T-helper 17 cell (primary cell): ENCODE measurements around the gene NWD2. TPM values are rescaled to one million over a fixed set of nuclear protein-coding genes. Genes with fewer than 3 reads are reported as not detected.
A peak's percentile ranks its signal among the peaks of the same experiment; 100 is the strongest.

Experiments
- ATAC-seq: fragments of 150-1000 bp; cut with Tn5 transposase; 2 replicates; pipeline ENCODE4 v1.10.0; 2021; ENCODE audit warnings: mild to moderate bottlenecking, moderate library complexity
- DNase-seq, 3 donors: peaks; one replicate each; pipeline versions ENCODE4 v3.0.0 to v3.0.0-alpha.2; 2020 to 2021
- H3K9me3 ChIP-seq: one replicate; pipeline ENCODE4 v1.7.0; 2013; ENCODE audit warnings: low read length, mild to moderate bottlenecking; ENCODE audit not compliant: control insufficient read depth, poor library complexity, severe bottlenecking
- H3K27ac Mint-ChIP-seq: one replicate; pipeline ENCODE4 v1.8.0; 2022; ENCODE audit warnings: mild to moderate bottlenecking, moderate library complexity, mixed read lengths
- H3K27me3 Mint-ChIP-seq: one replicate; pipeline ENCODE4 v1.8.0; 2022; ENCODE audit warnings: mixed read lengths
- H3K36me3 Mint-ChIP-seq: one replicate; pipeline ENCODE4 v1.8.0; 2022; ENCODE audit warnings: low read depth, mixed read lengths
- H3K4me1 Mint-ChIP-seq: one replicate; pipeline ENCODE4 v1.8.0; 2022; ENCODE audit warnings: mild to moderate bottlenecking, mixed read lengths
- H3K4me3 Mint-ChIP-seq: one replicate; pipeline ENCODE4 v1.8.0; 2022; ENCODE audit warnings: mild to moderate bottlenecking, moderate library complexity, mixed read lengths
- total RNA-seq, 4 donors: library from RNA in 2 of 4; stranded (reverse) in 2 of 4; gene quantifications; one replicate each; pipeline ENCODE4 v1.2.3 and lab custom pipeline; 2022 to 2026

NWD2 gene
- total RNA-seq, 2 donors from 2014 or later = not detected

DNA sequence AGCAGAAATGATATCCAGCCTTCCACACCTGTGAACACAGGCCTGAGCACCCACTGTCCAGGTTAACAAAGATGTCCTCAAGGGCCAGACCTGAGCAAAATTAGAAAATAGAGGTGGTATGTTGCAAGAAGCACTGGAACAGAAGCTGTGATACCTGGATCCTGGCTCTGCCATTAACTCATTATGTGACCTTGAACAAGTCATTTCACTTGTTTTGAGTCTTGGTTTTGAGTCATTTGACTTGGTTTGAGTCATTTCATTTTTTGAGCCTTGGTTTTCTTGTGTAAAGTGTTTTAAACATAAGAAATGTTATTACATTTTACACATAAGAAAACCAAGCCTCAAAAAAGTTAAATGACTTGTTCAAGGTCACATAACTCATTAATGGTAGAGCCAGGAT lies 2.9 kb upstream of the NWD2 start:
- H3K27me3 Mint-ChIP-seq = peaks cover 43% of the 10 kb centered on the region

GRCh38 chr4:37243051-37243450 lies 1.5 kb upstream of the NWD2 start:
- Mint-ChIP-seq H3K27me3 (peaks cover 53% of the 10 kb centered on the region), H3K4me1 (no peaks in the 10 kb centered on the region), H3K36me3 (no peaks in the 10 kb centered on the region), H3K27ac (no peak overlapping the region), H3K4me3 (no peak overlapping the region)
- DNase-seq = no peak
- ATAC-seq = no peak
- no peaks in the 10 kb centered on the region for H3K9me3 ChIP-seq

More for the DNA sequence above, 2.9 kb upstream of the NWD2 start:
- no peak for DNase-seq
- no peaks in the 10 kb centered on the region for H3K9me3 ChIP-seq
- no peaks in the 10 kb centered on the region for H3K36me3 Mint-ChIP-seq
- H3K4me3 Mint-ChIP-seq = no peak overlapping the region
- H3K27ac Mint-ChIP-seq = no peak overlapping the region
- no peaks in the 10 kb centered on the region for H3K4me1 Mint-ChIP-seq
- no peak for ATAC-seq

GRCh38 chr4:37243722-37244582 lies 591 bp upstream of the NWD2 start:
- Mint-ChIP-seq H3K4me1 (no peaks in the 10 kb centered on the region), H3K36me3 (no peaks in the 10 kb centered on the region), H3K27ac (no peak overlapping the region), H3K27me3 (peaks cover 61% of the 10 kb centered on the region), H3K4me3 (no peak overlapping the region)
- DNase-seq (no peak), ATAC-seq (no peak)
- H3K9me3 ChIP-seq = no peaks in the 10 kb centered on the region

- Mint-ChIP-seq H3K27ac (no peak overlapping the region), H3K36me3 (no peaks in the 10 kb centered on the region), H3K4me3 (peak overlapping the region; percentile 19), H3K4me1 (no peaks in the 10 kb centered on the region), H3K27me3 (peaks cover 53% of the 10 kb centered on the region)
- DNase-seq (no peak), ATAC-seq (no peak)
- H3K9me3 ChIP-seq = no peaks in the 10 kb centered on the region
Observed at GRCh38 chr4:37245391-37245954, 930 bp downstream of the NWD2 start.

DNA sequence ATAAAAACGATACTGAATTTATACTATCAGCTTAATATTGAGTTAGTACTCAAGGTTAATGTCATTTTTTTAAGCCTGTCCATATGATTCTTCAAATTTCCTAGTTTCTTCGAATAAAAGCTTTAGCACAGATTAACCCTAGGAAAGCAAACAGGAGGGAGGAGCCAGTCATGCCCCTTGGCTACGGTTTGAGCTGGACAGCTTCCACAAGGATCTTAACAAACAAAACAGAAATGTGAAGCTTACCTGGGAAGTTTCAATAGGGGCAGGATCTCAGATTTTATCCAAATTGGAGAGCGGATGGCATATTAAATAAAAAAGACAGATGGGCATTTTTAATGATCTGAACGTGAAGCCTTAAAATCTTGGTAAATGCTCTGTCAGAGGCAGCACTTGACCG lies 2.3 kb downstream of the NWD2 start:
- no peaks in the 10 kb centered on the region for H3K36me3 Mint-ChIP-seq
- ATAC-seq (no peak), DNase-seq (no peak)
- no peak overlapping the region for H3K27ac Mint-ChIP-seq
- peaks cover 48% of the 10 kb centered on the region for H3K27me3 Mint-ChIP-seq
- no peaks in the 10 kb centered on the region for H3K4me1 Mint-ChIP-seq
- no peaks in the 10 kb centered on the region for H3K9me3 ChIP-seq
- no peak overlapping the region for H3K4me3 Mint-ChIP-seq

GRCh38 chr4:37258221-37258620 lies 13.7 kb downstream of the NWD2 start:
- no peaks in the 10 kb centered on the region for H3K27me3 Mint-ChIP-seq
- no peaks in the 10 kb centered on the region for H3K9me3 ChIP-seq
- H3K4me3 Mint-ChIP-seq = no peak overlapping the region
- ATAC-seq = no peak
- no peaks in the 10 kb centered on the region for H3K36me3 Mint-ChIP-seq
- no peak for DNase-seq
- no peaks in the 10 kb centered on the region for H3K4me1 Mint-ChIP-seq
- no peak overlapping the region for H3K27ac Mint-ChIP-seq

GRCh38 chr4:37268319-37268718 lies 23.8 kb downstream of the NWD2 start:
- Mint-ChIP-seq H3K4me1 (no peaks in the 10 kb centered on the region), H3K27me3 (no peaks in the 10 kb centered on the region), H3K4me3 (no peak overlapping the region), H3K27ac (no peak overlapping the region), H3K36me3 (no peaks in the 10 kb centered on the region)
- no peak for ATAC-seq
- DNase-seq = no peak
- no peaks in the 10 kb centered on the region for H3K9me3 ChIP-seq

- Mint-ChIP-seq H3K27ac (no peak overlapping the region), H3K27me3 (no peaks in the 10 kb centered on the region), H3K36me3 (no peaks in the 10 kb centered on the region)
Observed at GRCh38 chr4:37279121-37279520, 34.6 kb downstream of the NWD2 start.

GRCh38 chr4:37279894-37280592 lies 35.5 kb downstream of the NWD2 start:
- no peak overlapping the region for H3K27ac Mint-ChIP-seq
- H3K36me3 Mint-ChIP-seq = no peaks in the 10 kb centered on the region
- no peaks in the 10 kb centered on the region for H3K9me3 ChIP-seq
- H3K4me1 Mint-ChIP-seq = no peaks in the 10 kb centered on the region
- DNase-seq (no peak), ATAC-seq (no peak)
- H3K4me3 Mint-ChIP-seq = no peak overlapping the region
- no peaks in the 10 kb centered on the region for H3K27me3 Mint-ChIP-seq

More at GRCh38 chr4:37279121-37279520, 34.6 kb downstream of the NWD2 start:
- H3K9me3 ChIP-seq = no peaks in the 10 kb centered on the region
- H3K4me3 Mint-ChIP-seq = no peak overlapping the region
- H3K4me1 Mint-ChIP-seq = no peaks in the 10 kb centered on the region
- DNase-seq = no peak
- ATAC-seq = no peak

GRCh38 chr4:37299468-37299867 lies 54.9 kb downstream of the NWD2 start:
- no peak overlapping the region for H3K27ac Mint-ChIP-seq
- ATAC-seq (no peak), DNase-seq (no peak)
- H3K36me3 Mint-ChIP-seq = no peaks in the 10 kb centered on the region
- H3K4me3 Mint-ChIP-seq = no peak overlapping the region
- no peaks in the 10 kb centered on the region for H3K9me3 ChIP-seq
- H3K27me3 Mint-ChIP-seq = peaks cover 4% of the 10 kb centered on the region
- no peaks in the 10 kb centered on the region for H3K4me1 Mint-ChIP-seq

GRCh38 chr4:37304612-37305011 lies 60.1 kb downstream of the NWD2 start:
- no peaks in the 10 kb centered on the region for H3K36me3 Mint-ChIP-seq
- no peak for ATAC-seq
- H3K27ac Mint-ChIP-seq = no peak overlapping the region
- H3K9me3 ChIP-seq = no peaks in the 10 kb centered on the region
- H3K4me1 Mint-ChIP-seq = no peaks in the 10 kb centered on the region
- no peak overlapping the region for H3K4me3 Mint-ChIP-seq
- H3K27me3 Mint-ChIP-seq = no peaks in the 10 kb centered on the region
- DNase-seq = no peak

DNA sequence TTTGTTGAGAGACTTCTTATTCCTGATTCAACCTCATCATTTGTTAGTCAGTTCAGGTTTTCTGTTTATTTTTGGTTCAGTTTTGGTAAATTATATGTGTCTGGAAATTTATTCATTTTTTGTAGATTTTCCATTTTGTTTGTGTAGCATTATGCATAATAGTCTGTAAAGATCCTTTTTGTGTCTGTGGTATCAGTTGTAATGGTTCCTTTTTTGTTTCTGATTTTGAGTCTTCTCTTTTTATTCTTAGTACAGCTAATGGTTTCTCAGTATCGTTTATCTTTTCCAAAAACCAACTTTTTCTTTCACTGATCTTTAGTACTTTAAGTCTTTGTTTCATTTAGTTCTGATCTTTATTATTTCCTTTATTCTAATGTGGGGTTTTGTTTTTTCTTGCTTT lies 61.4 kb downstream of the NWD2 start:
- Mint-ChIP-seq H3K4me3 (no peak overlapping the region), H3K36me3 (no peaks in the 10 kb centered on the region), H3K27me3 (no peaks in the 10 kb centered on the region)

GRCh38 chr4:37317104-37317643 lies 72.6 kb downstream of the NWD2 start:
- Mint-ChIP-seq H3K27ac (no peak overlapping the region), H3K4me3 (no peak overlapping the region), H3K27me3 (no peaks in the 10 kb centered on the region), H3K4me1 (no peaks in the 10 kb centered on the region), H3K36me3 (no peaks in the 10 kb centered on the region)
- DNase-seq (no peak), ATAC-seq (no peak)
- no peaks in the 10 kb centered on the region for H3K9me3 ChIP-seq

More for the DNA sequence above, 61.4 kb downstream of the NWD2 start:
- Mint-ChIP-seq H3K4me1 (no peaks in the 10 kb centered on the region), H3K27ac (no peak overlapping the region)
- ATAC-seq = no peak
- DNase-seq = no peak
- no peaks in the 10 kb centered on the region for H3K9me3 ChIP-seq
